ENCODE measurements around the gene CD200.

DNA sequence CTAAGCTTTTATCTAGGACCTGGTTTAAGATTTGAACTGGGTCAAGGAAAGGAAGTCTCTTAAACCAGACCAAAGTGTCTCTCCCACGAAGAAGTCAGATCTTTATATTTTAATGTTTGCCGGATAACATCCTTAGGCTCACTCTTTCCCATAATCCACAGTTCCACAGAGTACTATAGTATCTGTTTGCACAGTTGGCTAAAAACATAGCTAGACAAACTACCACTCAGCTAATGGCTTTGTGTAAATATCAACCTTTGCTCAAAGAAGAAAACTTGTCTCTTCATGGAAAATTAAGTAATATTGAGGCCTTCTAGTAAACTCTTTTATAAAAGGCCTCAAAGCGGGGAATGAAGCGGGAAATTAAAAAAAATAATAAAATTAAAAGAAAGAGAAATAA, 25.4 kb upstream of the CD200 start:
- TF ChIP-seq POLR2AphosphoS5 (IDR thresholded peaks at IDR 0.05) (no peak), CTCF (IDR thresholded peaks at IDR 0.05) (no peak), POLR2A (IDR thresholded peaks at IDR 0.05) (no peak)
